HEK293T (cell line): Measurements from ENCODE around the gene UBE2G2.

Source experiments
- TARDBP ChIP-seq: fragments of 450-650 bp; IDR thresholded peaks from 2 replicates; pipeline ENCODE4 v1.6.1; 2016
- ZNF384 ChIP-seq: fragments of 450-650 bp; IDR thresholded peaks from 2 replicates; pipeline ENCODE4 v1.6.1; 2016

DNA sequence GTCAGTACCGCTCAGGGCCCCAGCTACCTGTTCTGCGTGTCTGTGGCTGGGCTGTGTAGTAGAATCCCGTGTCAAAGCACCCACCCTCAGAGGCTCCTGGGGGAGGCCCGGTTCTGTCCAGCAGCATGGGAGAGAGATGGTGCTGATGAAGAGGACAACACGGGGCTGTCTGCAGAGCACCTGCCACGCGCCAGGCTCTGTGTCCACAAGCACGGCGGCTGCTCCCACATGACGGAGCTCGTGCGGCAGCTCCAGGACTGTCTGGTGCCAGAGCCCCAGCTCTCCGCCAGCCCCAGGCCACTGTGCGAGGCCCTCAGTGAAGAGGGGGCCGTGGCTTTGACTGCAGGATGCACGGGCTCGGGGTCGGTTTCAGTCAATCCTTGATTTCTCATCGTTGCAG lies 48.3 kb downstream of the UBE2G2 start:
- TF ChIP-seq TARDBP (no peak), ZNF384 (no peak)
